GM12874 (cell line): ENCODE results near the gene SIX5.

ENCODE experiments used
- CTCF ChIP-seq: IDR thresholded peaks from 2 replicates; pipeline ENCODE4 v1.5.1; 2011; ENCODE audit warnings: low read depth, mild to moderate bottlenecking, control low read depth, low read length, moderate library complexity; ENCODE audit not compliant: insufficient read depth

Gene SIX5

DNA sequence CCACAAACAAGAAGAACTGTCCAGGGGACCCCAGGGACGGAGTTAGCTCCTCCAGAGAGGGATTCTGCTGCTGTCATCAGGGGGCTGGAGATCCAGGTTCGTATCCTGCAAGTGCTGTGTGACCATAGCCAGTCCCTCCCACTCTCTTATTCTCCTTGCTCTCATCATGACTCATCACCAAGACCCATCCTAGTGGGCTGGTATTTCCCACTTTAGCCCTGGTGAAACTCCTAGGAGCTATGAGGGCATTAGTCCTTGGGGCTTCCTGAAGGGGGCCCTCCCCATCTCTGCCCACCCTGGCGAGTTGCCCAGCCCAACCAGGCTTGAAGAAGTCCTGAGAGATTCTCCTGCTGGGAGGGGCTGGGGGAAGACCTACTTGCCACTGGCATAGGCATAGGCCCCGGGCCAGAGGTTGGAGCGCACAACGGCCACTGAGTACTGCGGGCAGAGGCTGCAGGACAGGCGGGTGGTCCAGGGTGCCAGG, 31.1 kb upstream of the SIX5 start:
- TF ChIP-seq CTCF = no peak

GRCh38 chr19:45798995-45799517, 30.0 kb upstream of the SIX5 start:
- TF ChIP-seq CTCF = peak; percentile 76

- TF ChIP-seq CTCF = no peak
These were observed 25.6 kb upstream of the SIX5 start for GRCh38 chr19:45794627-45795026.

- no peak for TF ChIP-seq CTCF
These were observed 24.8 kb upstream of the SIX5 start for GRCh38 chr19:45793876-45794275.

DNA sequence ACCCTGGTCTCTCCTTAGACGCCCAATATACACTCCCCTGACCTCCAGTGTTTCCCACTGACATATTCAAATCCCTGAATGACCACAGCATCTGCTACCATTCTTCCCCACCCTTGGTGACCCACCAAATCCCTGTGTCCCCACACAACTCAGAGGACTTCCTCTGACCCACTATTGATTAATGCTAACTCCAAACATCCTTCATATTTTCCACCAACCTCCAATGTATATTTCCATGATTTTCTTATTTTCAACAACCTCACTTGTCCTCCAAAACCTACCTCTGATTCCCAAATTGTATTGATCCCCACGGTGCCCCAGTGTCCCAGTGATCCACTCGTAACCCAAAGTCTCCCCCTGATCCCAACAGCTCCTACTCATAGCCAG, 24.1 kb upstream of the SIX5 start:
- TF ChIP-seq CTCF = no peak

GRCh38 chr19:45792470-45793177, 23.6 kb upstream of the SIX5 start, which contains the start of gene DMWD:
Gene DMWD (minus strand): TSS chr19:45792845. CDS start chr19:45792756, 89 bp downstream.
- no peak for TF ChIP-seq CTCF

DNA sequence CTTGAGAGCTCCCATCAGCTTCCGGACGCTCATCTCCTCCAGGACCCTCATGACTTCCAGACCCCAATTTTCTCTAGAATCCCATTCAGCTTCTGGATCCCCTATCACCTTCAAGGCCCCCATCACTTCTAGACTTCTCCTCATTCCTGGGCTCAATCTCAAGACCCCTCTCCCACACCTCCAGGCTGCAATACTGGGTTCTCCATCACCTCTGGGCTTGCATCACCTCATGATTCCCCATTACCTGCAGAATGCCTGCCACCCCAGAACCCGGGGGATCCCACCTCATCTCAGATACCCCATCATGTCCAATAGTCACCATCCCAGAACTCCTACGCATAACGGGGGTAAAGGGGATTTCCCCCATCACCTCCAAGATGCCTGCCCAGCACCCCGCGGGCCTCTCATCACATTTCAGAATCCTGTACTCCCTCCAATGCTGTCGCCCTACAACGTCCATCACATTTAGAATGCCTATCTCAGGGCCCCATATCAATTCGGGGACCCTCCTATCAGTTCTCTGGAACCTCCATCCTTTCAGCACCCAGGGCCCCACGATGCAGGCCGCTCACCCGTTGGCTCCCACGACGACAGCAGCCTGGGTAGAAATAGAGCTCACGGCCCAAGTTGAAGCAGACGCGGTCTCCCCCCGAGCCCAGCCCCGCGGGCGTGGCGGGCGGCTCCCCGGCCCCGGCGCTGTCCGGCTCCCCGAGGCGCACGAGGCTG, 22.9 kb upstream of the SIX5 start:
- no peak for TF ChIP-seq CTCF
